ENCODE results near the gene ZGPAT.
"Not testable (repeated sequence)": the region's sequence is repeated elsewhere in the genome, so short reads cannot be mapped to it uniquely, and the experiment has no call there.

The ZGPAT gene

GRCh38 chr20:63707558-63708300 lies at the start of gene ZGPAT, which contains the start of gene ARFRP1:
Gene ZGPAT (plus strand): TSS chr20:63708039. CDS start chr20:63708581, 542 bp downstream.
Gene ARFRP1 (minus strand): TSS chr20:63707976. CDS start chr20:63707091, 885 bp downstream.
- DNase-seq (ENCODE audit: low read depth) = peak; percentile 73

- DNase-seq (ENCODE audit: low read depth) = no peak
These were observed 49.1 kb upstream of the ZGPAT start for GRCh38 chr20:63658749-63659187.

- no peak for DNase-seq (ENCODE audit: low read depth)
These were observed 48.5 kb upstream of the ZGPAT start for GRCh38 chr20:63659370-63659769.

- not testable (repeated sequence) for DNase-seq (ENCODE audit: low read depth)
These were observed 47.7 kb upstream of the ZGPAT start for GRCh38 chr20:63660174-63660573.

GRCh38 chr20:63660622-63661021 lies 47.2 kb upstream of the ZGPAT start:
- no peak for DNase-seq (ENCODE audit: low read depth)

GRCh38 chr20:63661108-63661507 lies 46.7 kb upstream of the ZGPAT start:
- DNase-seq (ENCODE audit: low read depth) = no peak

GRCh38 chr20:63661959-63662812 lies 45.7 kb upstream of the ZGPAT start:
- no peak for DNase-seq (ENCODE audit: low read depth)

- DNase-seq (ENCODE audit: low read depth) = no peak
These were observed 45.0 kb upstream of the ZGPAT start for GRCh38 chr20:63662813-63663189.

GRCh38 chr20:63663332-63664066 lies 44.3 kb upstream of the ZGPAT start:
- no peak for DNase-seq (ENCODE audit: low read depth)

GRCh38 chr20:63664143-63664851 lies 43.5 kb upstream of the ZGPAT start:
- DNase-seq (ENCODE audit: low read depth) = no peak

- DNase-seq (ENCODE audit: low read depth) = no peak
These were observed 42.8 kb upstream of the ZGPAT start for GRCh38 chr20:63664861-63665594.

- DNase-seq (ENCODE audit: low read depth) = no peak
These were observed 42.1 kb upstream of the ZGPAT start for GRCh38 chr20:63665708-63666107.

GRCh38 chr20:63667858-63668257 lies 40.0 kb upstream of the ZGPAT start:
- no peak for DNase-seq (ENCODE audit: low read depth)

- no peak for DNase-seq (ENCODE audit: low read depth)
These were observed 39.5 kb upstream of the ZGPAT start for GRCh38 chr20:63668351-63668750.

GRCh38 chr20:63671695-63672094 lies 36.1 kb upstream of the ZGPAT start:
- DNase-seq (ENCODE audit: low read depth) = not testable (repeated sequence)

- DNase-seq (ENCODE audit: low read depth) = no peak
These were observed 35.2 kb upstream of the ZGPAT start for GRCh38 chr20:63672666-63673065.

GRCh38 chr20:63673951-63674350 lies 33.9 kb upstream of the ZGPAT start:
- DNase-seq (ENCODE audit: low read depth) = no peak

- no peak for DNase-seq (ENCODE audit: low read depth)
These were observed 32.0 kb upstream of the ZGPAT start for GRCh38 chr20:63675681-63676368.

GRCh38 chr20:63678071-63678470 lies 29.8 kb upstream of the ZGPAT start:
- DNase-seq (ENCODE audit: low read depth) = no peak
